Measurements from ENCODE around the gene FLT3LG.

DNA sequence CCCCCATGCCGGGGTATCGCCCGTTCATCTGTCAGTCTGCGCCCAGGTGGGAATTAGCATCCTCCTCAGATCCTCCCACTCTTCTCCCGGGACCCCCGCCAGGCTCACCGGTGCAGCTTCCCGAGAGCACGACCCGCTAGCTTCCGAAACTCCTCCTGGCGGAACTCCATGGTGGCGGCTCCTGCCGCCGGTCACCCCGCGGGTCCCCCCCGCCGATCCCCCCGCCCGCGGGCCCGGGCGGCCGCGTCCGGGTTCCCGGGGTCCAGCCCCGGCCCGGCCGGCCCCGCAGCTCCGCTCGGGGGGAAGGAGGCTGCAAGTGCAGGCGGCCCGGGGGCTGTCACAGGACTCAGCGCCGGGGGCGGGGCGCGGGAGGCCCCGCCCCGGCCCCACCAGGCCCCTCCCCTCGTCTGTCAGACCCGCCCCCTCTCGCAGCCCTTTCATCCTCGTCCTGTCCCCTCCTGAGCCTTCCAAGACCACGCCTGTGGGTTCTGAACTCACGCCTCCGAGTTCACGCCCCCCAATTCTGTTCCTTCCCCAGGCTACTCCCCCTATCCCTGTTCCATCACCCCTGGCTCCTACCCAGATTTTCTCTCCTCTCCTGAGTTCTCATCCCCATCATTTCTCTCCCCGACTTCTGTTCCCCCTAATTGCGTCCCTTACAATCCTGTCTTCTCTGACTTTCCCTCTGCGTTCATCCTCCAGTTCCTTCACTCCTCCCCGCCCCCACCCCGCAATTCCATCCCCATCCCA lies 32.6 kb upstream of the FLT3LG start, which contains the start of gene SLC17A7:
- TF ChIP-seq, protein P1, sequence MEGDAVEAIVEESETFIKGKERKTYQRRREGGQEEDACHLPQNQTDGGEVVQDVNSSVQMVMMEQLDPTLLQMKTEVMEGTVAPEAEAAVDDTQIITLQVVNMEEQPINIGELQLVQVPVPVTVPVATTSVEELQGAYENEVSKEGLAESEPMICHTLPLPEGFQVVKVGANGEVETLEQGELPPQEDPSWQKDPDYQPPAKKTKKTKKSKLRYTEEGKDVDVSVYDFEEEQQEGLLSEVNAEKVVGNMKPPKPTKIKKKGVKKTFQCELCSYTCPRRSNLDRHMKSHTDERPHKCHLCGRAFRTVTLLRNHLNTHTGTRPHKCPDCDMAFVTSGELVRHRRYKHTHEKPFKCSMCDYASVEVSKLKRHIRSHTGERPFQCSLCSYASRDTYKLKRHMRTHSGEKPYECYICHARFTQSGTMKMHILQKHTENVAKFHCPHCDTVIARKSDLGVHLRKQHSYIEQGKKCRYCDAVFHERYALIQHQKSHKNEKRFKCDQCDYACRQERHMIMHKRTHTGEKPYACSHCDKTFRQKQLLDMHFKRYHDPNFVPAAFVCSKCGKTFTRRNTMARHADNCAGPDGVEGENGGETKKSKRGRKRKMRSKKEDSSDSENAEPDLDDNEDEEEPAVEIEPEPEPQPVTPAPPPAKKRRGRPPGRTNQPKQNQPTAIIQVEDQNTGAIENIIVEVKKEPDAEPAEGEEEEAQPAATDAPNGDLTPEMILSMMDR (IDR thresholded peaks at IDR 0.05) = no peak
- no peak for TF ChIP-seq POLR2A (IDR thresholded peaks at IDR 0.05)
